Measurements from ENCODE around the gene KLHDC8A.
"Not testable (repeated sequence)": the region's sequence is repeated elsewhere in the genome, so short reads cannot be mapped to it uniquely, and the experiment has no call there.

The KLHDC8A gene

GRCh38 chr1:205371871-205372660 lies 15.3 kb upstream of the KLHDC8A start:
- DNase-seq (ENCODE audit: low spot score), result no peak

GRCh38 chr1:205370780-205371179 lies 14.1 kb upstream of the KLHDC8A start:
- no peak for DNase-seq (ENCODE audit: low spot score)

- no peak for DNase-seq (ENCODE audit: low spot score)
Observed at GRCh38 chr1:205369701-205370123, 13.0 kb upstream of the KLHDC8A start.

- no peak for DNase-seq (ENCODE audit: low spot score)
Observed at GRCh38 chr1:205368478-205368877, 11.8 kb upstream of the KLHDC8A start.

GRCh38 chr1:205365945-205366463 lies 9.3 kb upstream of the KLHDC8A start:
- DNase-seq (ENCODE audit: low spot score), result no peak

GRCh38 chr1:205365086-205365485 lies 8.4 kb upstream of the KLHDC8A start:
- not testable (repeated sequence) for DNase-seq (ENCODE audit: low spot score)

- DNase-seq (ENCODE audit: low spot score), result no peak
Observed at GRCh38 chr1:205360891-205361290, 4.2 kb upstream of the KLHDC8A start.

- no peak for DNase-seq (ENCODE audit: low spot score)
Observed at GRCh38 chr1:205359771-205360565, 3.2 kb upstream of the KLHDC8A start.

- no peak for DNase-seq (ENCODE audit: low spot score)
Observed at GRCh38 chr1:205358579-205358978, 1.9 kb upstream of the KLHDC8A start.

- no peak for DNase-seq (ENCODE audit: low spot score)
Observed at GRCh38 chr1:205357567-205357966, 845 bp upstream of the KLHDC8A start.

- no peak for DNase-seq (ENCODE audit: low spot score)
Observed at GRCh38 chr1:205355075-205355453, 1.7 kb downstream of the KLHDC8A start.

- peak; percentile 58 for DNase-seq (ENCODE audit: low spot score)
Observed at GRCh38 chr1:205354259-205355074, 2.3 kb downstream of the KLHDC8A start.

- no peak for DNase-seq (ENCODE audit: low spot score)
Observed at GRCh38 chr1:205353612-205354011, 3.1 kb downstream of the KLHDC8A start.

- DNase-seq (ENCODE audit: low spot score), result no peak
Observed at GRCh38 chr1:205353191-205353590, 3.5 kb downstream of the KLHDC8A start.

- DNase-seq (ENCODE audit: low spot score), result no peak
Observed at GRCh38 chr1:205351984-205352713, 4.6 kb downstream of the KLHDC8A start.

- no peak for DNase-seq (ENCODE audit: low spot score)
Observed at GRCh38 chr1:205350691-205351141, 6.0 kb downstream of the KLHDC8A start.

GRCh38 chr1:205350124-205350523 lies 6.6 kb downstream of the KLHDC8A start:
- no peak for DNase-seq (ENCODE audit: low spot score)

GRCh38 chr1:205348554-205349487 lies 7.9 kb downstream of the KLHDC8A start:
- DNase-seq (ENCODE audit: low spot score), result no peak

- no peak for DNase-seq (ENCODE audit: low spot score)
Observed at GRCh38 chr1:205346956-205347574, 9.7 kb downstream of the KLHDC8A start.

GRCh38 chr1:205345761-205346160 lies 11.0 kb downstream of the KLHDC8A start:
- DNase-seq (ENCODE audit: low spot score), result no peak
